Neural progenitor cell (in vitro differentiated cells): ENCODE results near the gene DCAF8.

Source experiments
- EZH2 ChIP-seq: fragments of 200-600 bp; sonication (generic); IDR thresholded peaks from 2 replicates; pipeline ENCODE4 v1.6.1; 2017; ENCODE audit warnings: antibody characterized with exemption, mild to moderate bottlenecking, moderate library complexity
- TF ChIP-seq, protein P1 (sequence below): fragments of 200-600 bp; sonication (generic); IDR thresholded peaks from 2 replicates; pipeline ENCODE4 v1.5.1; 2017; ENCODE audit warnings: antibody characterized with exemption, mild to moderate bottlenecking

- TF ChIP-seq, protein P1, sequence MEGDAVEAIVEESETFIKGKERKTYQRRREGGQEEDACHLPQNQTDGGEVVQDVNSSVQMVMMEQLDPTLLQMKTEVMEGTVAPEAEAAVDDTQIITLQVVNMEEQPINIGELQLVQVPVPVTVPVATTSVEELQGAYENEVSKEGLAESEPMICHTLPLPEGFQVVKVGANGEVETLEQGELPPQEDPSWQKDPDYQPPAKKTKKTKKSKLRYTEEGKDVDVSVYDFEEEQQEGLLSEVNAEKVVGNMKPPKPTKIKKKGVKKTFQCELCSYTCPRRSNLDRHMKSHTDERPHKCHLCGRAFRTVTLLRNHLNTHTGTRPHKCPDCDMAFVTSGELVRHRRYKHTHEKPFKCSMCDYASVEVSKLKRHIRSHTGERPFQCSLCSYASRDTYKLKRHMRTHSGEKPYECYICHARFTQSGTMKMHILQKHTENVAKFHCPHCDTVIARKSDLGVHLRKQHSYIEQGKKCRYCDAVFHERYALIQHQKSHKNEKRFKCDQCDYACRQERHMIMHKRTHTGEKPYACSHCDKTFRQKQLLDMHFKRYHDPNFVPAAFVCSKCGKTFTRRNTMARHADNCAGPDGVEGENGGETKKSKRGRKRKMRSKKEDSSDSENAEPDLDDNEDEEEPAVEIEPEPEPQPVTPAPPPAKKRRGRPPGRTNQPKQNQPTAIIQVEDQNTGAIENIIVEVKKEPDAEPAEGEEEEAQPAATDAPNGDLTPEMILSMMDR = no peak
- no peak for TF ChIP-seq EZH2
Observed at GRCh38 chr1:160228431-160228830, 33.9 kb downstream of the DCAF8 start.
